Calu3 (cell line): Measurements from ENCODE around the gene SMIM11. TPM values are rescaled to one million over a fixed set of nuclear protein-coding genes. Genes with fewer than 3 reads are reported as not detected.

Source experiments
- BruUV-seq: library from RNA; stranded (reverse); fragments of 400-500 nt; replicated peaks from 2 replicates; lab custom pipeline; 2021; lab: Mats Ljungman, UMichigan
- CTCF ChIA-PET: fragments of 300-600 bp; sonication (Branson Sonifier 250); formaldehyde crosslinking; loops from one replicate; lab custom pipeline; 2022; ENCODE audit warnings: antibody characterized with exemption; lab: Charles Lee
- DNase-seq: peaks from one replicate; pipeline ENCODE4 v3.0.0; 2022
- H3K27ac Mint-ChIP-seq: one replicate; pipeline ENCODE4 v1.8.0; 2022; ENCODE audit warnings: mixed read lengths; ENCODE audit not compliant: unreplicated experiment
- H3K27me3 Mint-ChIP-seq: one replicate; pipeline ENCODE4 v1.8.0; 2022; ENCODE audit warnings: mixed read lengths; ENCODE audit not compliant: unreplicated experiment
- H3K36me3 Mint-ChIP-seq: one replicate; pipeline ENCODE4 v1.8.0; 2022; ENCODE audit warnings: mild to moderate bottlenecking, moderate library complexity, mixed read lengths; ENCODE audit not compliant: insufficient read depth, unreplicated experiment
- H3K4me1 Mint-ChIP-seq: one replicate; pipeline ENCODE4 v1.8.0; 2022; ENCODE audit warnings: mild to moderate bottlenecking, low read depth, mixed read lengths; ENCODE audit not compliant: unreplicated experiment
- H3K4me3 Mint-ChIP-seq: one replicate; pipeline ENCODE4 v1.8.0; 2022; ENCODE audit warnings: mild to moderate bottlenecking, low read depth, moderate library complexity, mixed read lengths; ENCODE audit not compliant: unreplicated experiment
- H3K9me3 Mint-ChIP-seq: one replicate; pipeline ENCODE4 v1.8.0; 2022; ENCODE audit warnings: low read depth, mixed read lengths; ENCODE audit not compliant: unreplicated experiment
- CTCF ChIP-seq: fragments of 200-600 bp; IDR thresholded peaks from one replicate; pipeline ENCODE4 v1.8.0; 2022; ENCODE audit warnings: antibody characterized with exemption; ENCODE audit not compliant: unreplicated experiment
- intact Hi-C: fragments of 100-400 bp; cut with micrococcal nuclease; formaldehyde crosslinking; loops from one replicate; pipeline ENCODE4 v1.10.0; 2022; ENCODE audit not compliant: unreplicated experiment
- total RNA-seq: library from RNA; stranded (reverse); gene quantifications from 2 replicates; pipeline ENCODE4 v1.2.3, GENCODE V29; 2022

The SMIM11 gene
- total RNA-seq, 1 experiment from 2014 or later, result 12.9 TPM

GRCh38 chr21:34333121-34333739 is 42.1 kb upstream of the SMIM11 start:
- H3K36me3 Mint-ChIP-seq, result no peaks in the 10 kb centered on the region
- no peak overlapping the region for H3K27ac Mint-ChIP-seq
- CTCF ChIA-PET, result no interaction called here
- no TSS peak for BruUV-seq
- intact Hi-C loops, result no loop called here
- no peaks in the 10 kb centered on the region for H3K9me3 Mint-ChIP-seq
- no peak overlapping the region for H3K4me3 Mint-ChIP-seq
- no peaks in the 10 kb centered on the region for H3K4me1 Mint-ChIP-seq
- peaks cover 5% of the 10 kb centered on the region for H3K27me3 Mint-ChIP-seq
- no peak for TF ChIP-seq CTCF
- DNase-seq, result no peak

DNA sequence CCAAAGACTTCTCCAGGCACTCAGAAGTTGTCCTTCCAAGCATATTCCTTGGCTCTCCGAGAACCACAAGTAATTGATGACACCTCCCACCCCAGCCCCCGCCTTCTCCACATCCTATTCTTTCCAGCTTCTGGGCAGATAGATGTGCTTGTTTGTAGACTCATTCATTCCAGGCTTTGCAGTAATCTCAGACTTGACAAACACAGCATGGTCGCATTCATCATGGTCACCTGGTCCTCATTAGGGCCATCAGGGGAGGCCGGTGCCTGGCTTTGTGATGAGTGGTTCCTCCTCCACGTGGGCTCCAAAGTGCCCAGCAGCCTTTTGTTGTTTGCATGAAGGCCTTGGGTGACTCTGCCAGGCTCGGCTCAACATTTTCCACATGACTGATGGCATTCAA is 40.0 kb upstream of the SMIM11 start:
- Mint-ChIP-seq H3K4me3 (no peak overlapping the region), H3K27ac (no peak overlapping the region), H3K4me1 (no peaks in the 10 kb centered on the region), H3K27me3 (peaks cover 14% of the 10 kb centered on the region), H3K36me3 (no peaks in the 10 kb centered on the region), H3K9me3 (no peaks in the 10 kb centered on the region)
- intact Hi-C loops, result no loop called here
- no peak for DNase-seq
- CTCF ChIA-PET, result no interaction called here
- BruUV-seq, result no TSS peak
- no peak for TF ChIP-seq CTCF

GRCh38 chr21:34336245-34336644 is 39.1 kb upstream of the SMIM11 start:
- CTCF ChIA-PET, result no interaction called here
- Mint-ChIP-seq H3K9me3 (no peaks in the 10 kb centered on the region), H3K27me3 (peaks cover 14% of the 10 kb centered on the region), H3K4me3 (no peak overlapping the region), H3K4me1 (no peaks in the 10 kb centered on the region), H3K36me3 (no peaks in the 10 kb centered on the region), H3K27ac (no peak overlapping the region)
- no peak for DNase-seq
- BruUV-seq, result no TSS peak
- TF ChIP-seq CTCF, result no peak
- intact Hi-C loops, result no loop called here

- H3K4me3 Mint-ChIP-seq, result no peak overlapping the region
- CTCF ChIA-PET, result interaction anchor here (0.6 kb wide), 1 partner anchor 442 kb away, joined by 4 read pairs; no protein-coding TSS in a partner anchor
- no peak for DNase-seq
- no peaks in the 10 kb centered on the region for H3K9me3 Mint-ChIP-seq
- intact Hi-C loops, result no loop called here
- H3K27ac Mint-ChIP-seq, result no peak overlapping the region
- no TSS peak for BruUV-seq
- H3K36me3 Mint-ChIP-seq, result no peaks in the 10 kb centered on the region
- no peak for TF ChIP-seq CTCF
- no peaks in the 10 kb centered on the region for H3K4me1 Mint-ChIP-seq
- peaks cover 14% of the 10 kb centered on the region for H3K27me3 Mint-ChIP-seq
Measured at GRCh38 chr21:34336756-34337391, 38.4 kb upstream of the SMIM11 start.
